Measurements from ENCODE around the gene DLGAP1.
A peak's percentile ranks its signal among the peaks of the same experiment; 100 is the strongest.

The DLGAP1 gene

DNA sequence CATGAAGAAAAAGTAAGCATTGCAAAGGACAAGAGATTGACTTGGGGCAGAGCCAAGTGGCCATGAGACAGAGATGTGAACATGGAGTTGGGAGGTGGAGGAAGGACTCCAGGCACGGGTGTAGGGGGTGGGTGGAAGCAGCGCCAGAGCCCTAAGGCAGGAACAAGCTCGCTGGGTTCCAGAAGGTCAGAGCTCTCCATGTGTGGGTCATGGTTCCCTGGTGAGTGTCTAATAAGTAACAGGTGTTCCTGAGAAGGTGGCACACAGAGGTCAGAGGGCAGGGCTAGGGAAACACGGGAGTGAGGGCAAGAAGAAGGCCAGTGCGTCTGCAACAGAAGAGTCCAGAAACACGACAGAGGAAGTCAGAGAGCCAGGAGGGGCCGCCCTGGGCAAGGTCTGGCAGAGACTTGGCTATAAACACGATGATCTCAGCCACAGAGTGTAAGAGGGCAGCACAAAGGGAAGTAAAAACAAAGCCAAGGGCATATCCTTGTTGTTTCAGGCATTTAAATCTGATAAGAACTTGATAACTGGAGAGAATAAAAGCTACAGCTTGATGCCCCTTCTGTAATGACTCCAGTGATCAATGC lies 744.3 kb downstream of the DLGAP1 start (continued):
- TF ChIP-seq, protein P1, sequence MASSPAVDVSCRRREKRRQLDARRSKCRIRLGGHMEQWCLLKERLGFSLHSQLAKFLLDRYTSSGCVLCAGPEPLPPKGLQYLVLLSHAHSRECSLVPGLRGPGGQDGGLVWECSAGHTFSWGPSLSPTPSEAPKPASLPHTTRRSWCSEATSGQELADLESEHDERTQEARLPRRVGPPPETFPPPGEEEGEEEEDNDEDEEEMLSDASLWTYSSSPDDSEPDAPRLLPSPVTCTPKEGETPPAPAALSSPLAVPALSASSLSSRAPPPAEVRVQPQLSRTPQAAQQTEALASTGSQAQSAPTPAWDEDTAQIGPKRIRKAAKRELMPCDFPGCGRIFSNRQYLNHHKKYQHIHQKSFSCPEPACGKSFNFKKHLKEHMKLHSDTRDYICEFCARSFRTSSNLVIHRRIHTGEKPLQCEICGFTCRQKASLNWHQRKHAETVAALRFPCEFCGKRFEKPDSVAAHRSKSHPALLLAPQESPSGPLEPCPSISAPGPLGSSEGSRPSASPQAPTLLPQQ (tag by site-specific recombination; IDR thresholded peaks at IDR 0.05), result 0 out of 2 replicates have a peak, but pooled peaks have one; percentile 30
- no peak for TF ChIP-seq TCF7L2 (IDR thresholded peaks at IDR 0.05; ENCODE audit: borderline replicate concordance, low read depth, low read length)
- no peak for TF ChIP-seq ZNF837 (tag by site-specific recombination; IDR thresholded peaks at IDR 0.05)
- TF ChIP-seq, protein P2, sequence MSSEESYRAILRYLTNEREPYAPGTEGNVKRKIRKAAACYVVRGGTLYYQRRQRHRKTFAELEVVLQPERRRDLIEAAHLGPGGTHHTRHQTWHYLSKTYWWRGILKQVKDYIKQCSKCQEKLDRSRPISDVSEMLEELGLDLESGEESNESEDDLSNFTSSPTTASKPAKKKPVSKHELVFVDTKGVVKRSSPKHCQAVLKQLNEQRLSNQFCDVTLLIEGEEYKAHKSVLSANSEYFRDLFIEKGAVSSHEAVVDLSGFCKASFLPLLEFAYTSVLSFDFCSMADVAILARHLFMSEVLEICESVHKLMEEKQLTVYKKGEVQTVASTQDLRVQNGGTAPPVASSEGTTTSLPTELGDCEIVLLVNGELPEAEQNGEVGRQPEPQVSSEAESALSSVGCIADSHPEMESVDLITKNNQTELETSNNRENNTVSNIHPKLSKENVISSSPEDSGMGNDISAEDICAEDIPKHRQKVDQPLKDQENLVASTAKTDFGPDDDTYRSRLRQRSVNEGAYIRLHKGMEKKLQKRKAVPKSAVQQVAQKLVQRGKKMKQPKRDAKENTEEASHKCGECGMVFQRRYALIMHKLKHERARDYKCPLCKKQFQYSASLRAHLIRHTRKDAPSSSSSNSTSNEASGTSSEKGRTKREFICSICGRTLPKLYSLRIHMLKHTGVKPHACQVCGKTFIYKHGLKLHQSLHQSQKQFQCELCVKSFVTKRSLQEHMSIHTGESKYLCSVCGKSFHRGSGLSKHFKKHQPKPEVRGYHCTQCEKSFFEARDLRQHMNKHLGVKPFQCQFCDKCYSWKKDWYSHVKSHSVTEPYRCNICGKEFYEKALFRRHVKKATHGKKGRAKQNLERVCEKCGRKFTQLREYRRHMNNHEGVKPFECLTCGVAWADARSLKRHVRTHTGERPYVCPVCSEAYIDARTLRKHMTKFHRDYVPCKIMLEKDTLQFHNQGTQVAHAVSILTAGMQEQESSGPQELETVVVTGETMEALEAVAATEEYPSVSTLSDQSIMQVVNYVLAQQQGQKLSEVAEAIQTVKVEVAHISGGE (tag by site-specific recombination; conservative IDR thresholded peaks at IDR 0.05; ENCODE audit: low read depth), result no peak
- TF ChIP-seq, protein P3, sequence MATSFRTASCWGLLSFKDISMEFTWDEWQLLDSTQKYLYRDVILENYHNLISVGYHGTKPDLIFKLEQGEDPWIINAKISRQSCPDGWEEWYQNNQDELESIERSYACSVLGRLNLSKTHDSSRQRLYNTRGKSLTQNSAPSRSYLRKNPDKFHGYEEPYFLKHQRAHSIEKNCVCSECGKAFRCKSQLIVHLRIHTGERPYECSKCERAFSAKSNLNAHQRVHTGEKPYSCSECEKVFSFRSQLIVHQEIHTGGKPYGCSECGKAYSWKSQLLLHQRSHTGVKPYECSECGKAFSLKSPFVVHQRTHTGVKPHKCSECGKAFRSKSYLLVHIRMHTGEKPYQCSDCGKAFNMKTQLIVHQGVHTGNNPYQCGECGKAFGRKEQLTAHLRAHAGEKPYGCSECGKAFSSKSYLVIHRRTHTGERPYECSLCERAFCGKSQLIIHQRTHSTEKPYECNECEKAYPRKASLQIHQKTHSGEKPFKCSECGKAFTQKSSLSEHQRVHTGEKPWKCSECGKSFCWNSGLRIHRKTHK (tag by site-specific recombination; IDR thresholded peaks at IDR 0.05), result no peak
- no peak for TF ChIP-seq OVOL3 (tag by site-specific recombination; IDR thresholded peaks at IDR 0.05)
- peak; percentile 26; the same call in 1 of the 2 replicates for TF ChIP-seq YY2 (tag by site-specific recombination; IDR thresholded peaks at IDR 0.05)
- TF ChIP-seq, protein P4, sequence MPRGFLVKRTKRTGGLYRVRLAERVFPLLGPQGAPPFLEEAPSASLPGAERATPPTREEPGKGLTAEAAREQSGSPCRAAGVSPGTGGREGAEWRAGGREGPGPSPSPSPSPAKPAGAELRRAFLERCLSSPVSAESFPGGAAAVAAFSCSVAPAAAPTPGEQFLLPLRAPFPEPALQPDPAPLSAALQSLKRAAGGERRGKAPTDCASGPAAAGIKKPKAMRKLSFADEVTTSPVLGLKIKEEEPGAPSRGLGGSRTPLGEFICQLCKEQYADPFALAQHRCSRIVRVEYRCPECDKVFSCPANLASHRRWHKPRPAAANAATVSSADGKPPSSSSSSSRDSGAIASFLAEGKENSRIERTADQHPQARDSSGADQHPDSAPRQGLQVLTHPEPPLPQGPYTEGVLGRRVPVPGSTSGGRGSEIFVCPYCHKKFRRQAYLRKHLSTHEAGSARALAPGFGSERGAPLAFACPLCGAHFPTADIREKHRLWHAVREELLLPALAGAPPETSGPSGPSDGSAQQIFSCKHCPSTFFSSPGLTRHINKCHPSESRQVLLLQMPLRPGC (tag by site-specific recombination; IDR thresholded peaks at IDR 0.05), result no peak
- TF ChIP-seq ZNF654 (tag by site-specific recombination; IDR thresholded peaks at IDR 0.05; ENCODE audit: low read depth), result no peak
- TF ChIP-seq, protein P5, sequence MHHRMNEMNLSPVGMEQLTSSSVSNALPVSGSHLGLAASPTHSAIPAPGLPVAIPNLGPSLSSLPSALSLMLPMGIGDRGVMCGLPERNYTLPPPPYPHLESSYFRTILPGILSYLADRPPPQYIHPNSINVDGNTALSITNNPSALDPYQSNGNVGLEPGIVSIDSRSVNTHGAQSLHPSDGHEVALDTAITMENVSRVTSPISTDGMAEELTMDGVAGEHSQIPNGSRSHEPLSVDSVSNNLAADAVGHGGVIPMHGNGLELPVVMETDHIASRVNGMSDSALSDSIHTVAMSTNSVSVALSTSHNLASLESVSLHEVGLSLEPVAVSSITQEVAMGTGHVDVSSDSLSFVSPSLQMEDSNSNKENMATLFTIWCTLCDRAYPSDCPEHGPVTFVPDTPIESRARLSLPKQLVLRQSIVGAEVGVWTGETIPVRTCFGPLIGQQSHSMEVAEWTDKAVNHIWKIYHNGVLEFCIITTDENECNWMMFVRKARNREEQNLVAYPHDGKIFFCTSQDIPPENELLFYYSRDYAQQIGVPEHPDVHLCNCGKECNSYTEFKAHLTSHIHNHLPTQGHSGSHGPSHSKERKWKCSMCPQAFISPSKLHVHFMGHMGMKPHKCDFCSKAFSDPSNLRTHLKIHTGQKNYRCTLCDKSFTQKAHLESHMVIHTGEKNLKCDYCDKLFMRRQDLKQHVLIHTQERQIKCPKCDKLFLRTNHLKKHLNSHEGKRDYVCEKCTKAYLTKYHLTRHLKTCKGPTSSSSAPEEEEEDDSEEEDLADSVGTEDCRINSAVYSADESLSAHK (tag by site-specific recombination; IDR thresholded peaks at IDR 0.05), result no peak
- 0 out of 2 replicates have a peak, but pooled peaks have one; percentile 33 for TF ChIP-seq ZNF335 (tag by site-specific recombination; conservative IDR thresholded peaks at IDR 0.05)
- TF ChIP-seq, protein P6, sequence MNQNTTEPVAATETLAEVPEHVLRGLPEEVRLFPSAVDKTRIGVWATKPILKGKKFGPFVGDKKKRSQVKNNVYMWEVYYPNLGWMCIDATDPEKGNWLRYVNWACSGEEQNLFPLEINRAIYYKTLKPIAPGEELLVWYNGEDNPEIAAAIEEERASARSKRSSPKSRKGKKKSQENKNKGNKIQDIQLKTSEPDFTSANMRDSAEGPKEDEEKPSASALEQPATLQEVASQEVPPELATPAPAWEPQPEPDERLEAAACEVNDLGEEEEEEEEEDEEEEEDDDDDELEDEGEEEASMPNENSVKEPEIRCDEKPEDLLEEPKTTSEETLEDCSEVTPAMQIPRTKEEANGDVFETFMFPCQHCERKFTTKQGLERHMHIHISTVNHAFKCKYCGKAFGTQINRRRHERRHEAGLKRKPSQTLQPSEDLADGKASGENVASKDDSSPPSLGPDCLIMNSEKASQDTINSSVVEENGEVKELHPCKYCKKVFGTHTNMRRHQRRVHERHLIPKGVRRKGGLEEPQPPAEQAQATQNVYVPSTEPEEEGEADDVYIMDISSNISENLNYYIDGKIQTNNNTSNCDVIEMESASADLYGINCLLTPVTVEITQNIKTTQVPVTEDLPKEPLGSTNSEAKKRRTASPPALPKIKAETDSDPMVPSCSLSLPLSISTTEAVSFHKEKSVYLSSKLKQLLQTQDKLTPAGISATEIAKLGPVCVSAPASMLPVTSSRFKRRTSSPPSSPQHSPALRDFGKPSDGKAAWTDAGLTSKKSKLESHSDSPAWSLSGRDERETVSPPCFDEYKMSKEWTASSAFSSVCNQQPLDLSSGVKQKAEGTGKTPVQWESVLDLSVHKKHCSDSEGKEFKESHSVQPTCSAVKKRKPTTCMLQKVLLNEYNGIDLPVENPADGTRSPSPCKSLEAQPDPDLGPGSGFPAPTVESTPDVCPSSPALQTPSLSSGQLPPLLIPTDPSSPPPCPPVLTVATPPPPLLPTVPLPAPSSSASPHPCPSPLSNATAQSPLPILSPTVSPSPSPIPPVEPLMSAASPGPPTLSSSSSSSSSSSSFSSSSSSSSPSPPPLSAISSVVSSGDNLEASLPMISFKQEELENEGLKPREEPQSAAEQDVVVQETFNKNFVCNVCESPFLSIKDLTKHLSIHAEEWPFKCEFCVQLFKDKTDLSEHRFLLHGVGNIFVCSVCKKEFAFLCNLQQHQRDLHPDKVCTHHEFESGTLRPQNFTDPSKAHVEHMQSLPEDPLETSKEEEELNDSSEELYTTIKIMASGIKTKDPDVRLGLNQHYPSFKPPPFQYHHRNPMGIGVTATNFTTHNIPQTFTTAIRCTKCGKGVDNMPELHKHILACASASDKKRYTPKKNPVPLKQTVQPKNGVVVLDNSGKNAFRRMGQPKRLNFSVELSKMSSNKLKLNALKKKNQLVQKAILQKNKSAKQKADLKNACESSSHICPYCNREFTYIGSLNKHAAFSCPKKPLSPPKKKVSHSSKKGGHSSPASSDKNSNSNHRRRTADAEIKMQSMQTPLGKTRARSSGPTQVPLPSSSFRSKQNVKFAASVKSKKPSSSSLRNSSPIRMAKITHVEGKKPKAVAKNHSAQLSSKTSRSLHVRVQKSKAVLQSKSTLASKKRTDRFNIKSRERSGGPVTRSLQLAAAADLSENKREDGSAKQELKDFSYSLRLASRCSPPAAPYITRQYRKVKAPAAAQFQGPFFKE (tag by site-specific recombination; IDR thresholded peaks at IDR 0.05; ENCODE audit: borderline replicate concordance), result no peak
- no peak for TF ChIP-seq ZNF169 (tag by site-specific recombination; IDR thresholded peaks at IDR 0.05)
- TF ChIP-seq ZNF248 (tag by site-specific recombination; IDR thresholded peaks at IDR 0.05), result no peak
- no peak for TF ChIP-seq SETDB1 (IDR thresholded peaks at IDR 0.05; ENCODE audit: insufficient read length, low read length)
- TF ChIP-seq, protein P7, sequence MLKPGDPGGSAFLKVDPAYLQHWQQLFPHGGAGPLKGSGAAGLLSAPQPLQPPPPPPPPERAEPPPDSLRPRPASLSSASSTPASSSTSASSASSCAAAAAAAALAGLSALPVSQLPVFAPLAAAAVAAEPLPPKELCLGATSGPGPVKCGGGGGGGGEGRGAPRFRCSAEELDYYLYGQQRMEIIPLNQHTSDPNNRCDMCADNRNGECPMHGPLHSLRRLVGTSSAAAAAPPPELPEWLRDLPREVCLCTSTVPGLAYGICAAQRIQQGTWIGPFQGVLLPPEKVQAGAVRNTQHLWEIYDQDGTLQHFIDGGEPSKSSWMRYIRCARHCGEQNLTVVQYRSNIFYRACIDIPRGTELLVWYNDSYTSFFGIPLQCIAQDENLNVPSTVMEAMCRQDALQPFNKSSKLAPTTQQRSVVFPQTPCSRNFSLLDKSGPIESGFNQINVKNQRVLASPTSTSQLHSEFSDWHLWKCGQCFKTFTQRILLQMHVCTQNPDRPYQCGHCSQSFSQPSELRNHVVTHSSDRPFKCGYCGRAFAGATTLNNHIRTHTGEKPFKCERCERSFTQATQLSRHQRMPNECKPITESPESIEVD (tag by site-specific recombination; IDR thresholded peaks at IDR 0.05), result no peak
- TF ChIP-seq ZNF391 (tag by site-specific recombination; IDR thresholded peaks at IDR 0.05; ENCODE audit: borderline replicate concordance, low read depth), result no peak
- TF ChIP-seq ZNF274 (IDR thresholded peaks at IDR 0.05; ENCODE audit: low read length), result no peak
- TF ChIP-seq ZNF274 (tag by site-specific recombination; IDR thresholded peaks at IDR 0.05; ENCODE audit: borderline replicate concordance), result no peak
- TF ChIP-seq GLI4 (tag by site-specific recombination; IDR thresholded peaks at IDR 0.05), result no peak
- no peak for TF ChIP-seq ZNF2 (tag by site-specific recombination; IDR thresholded peaks at IDR 0.05)
